Medulla oblongata (tissue), 1 donor: Measurements from ENCODE around the gene RPL10L.
A peak's percentile ranks its signal among the peaks of the same experiment; 100 is the strongest.

Source experiments
- DNase-seq: peaks from one replicate; pipeline ENCODE4 v3.0.0-alpha.2; 2015; ENCODE audit errors: extremely low spot score

Gene RPL10L

DNA sequence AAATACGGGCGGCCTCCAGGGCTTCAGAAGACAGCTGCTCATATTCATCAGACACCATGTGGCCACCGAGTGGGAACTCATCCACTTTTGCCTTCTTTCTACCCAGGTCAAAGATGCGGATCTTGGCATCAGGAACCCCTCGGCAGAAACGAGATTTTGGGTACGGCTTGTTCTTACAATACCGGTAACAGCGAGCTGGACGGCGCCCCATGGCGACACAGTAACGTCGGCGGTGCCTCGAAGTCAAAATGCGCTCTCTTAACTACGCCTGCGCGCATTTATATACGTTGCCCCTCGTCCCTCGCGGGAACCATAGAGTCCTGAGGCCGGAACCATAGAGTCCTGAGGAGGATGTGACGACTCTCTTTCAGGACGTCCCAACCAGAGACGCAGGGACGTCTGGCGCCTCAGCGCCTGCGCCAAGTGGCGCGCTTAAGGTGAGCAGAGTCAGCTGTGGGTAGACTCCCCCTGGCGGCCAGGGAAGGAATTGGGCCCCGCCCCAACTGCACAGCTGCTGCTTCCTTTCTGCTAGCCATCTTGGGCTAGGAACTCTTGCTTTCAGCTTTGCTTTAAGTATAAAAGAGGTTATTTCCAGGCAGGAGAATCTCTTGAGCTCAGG is at the start of gene RPL10L:
Gene RPL10L, minus strand, starts transcription at position 256 of the 619 bp plus-strand sequence. Its CDS starts 45 bp downstream, at position 211.
- no peak for DNase-seq

DNA sequence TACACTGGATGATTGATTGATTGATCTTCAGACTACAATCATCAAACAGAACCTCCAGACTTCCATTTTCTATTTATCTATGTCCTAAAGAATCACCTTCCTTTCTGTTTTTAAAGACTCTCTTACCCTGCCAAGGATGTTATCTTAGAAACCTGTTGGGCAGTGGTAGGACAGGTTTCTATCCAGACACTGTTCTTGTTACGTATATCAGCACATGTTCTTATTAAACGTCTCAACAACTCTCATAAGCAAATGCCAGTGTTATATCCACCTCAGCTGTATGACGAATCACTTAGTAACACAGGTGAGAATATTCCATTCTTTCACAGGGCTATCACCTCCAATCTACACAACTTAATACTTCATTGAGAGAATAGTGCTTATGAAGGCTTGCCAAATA is 40.2 kb upstream of the RPL10L start:
- no peak for DNase-seq

DNA sequence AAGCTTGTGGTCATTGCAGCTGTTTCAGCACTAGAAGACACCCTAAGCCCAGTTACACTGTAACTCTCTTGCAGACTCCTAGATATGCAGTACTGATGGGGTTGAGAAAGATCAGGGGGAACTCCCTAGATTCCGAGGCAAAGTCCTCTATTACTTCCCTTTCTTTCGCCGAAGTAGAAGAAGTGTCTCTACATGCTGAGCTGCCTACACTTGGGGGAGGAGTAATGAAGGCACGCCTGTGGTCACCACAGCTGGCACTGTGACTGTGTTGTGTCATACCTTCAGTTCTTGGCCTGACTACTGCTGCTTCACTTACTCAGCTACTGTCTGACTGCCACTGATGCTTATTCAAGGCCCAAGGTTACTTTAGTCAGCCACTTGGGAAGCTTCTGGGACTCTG is 35.1 kb upstream of the RPL10L start:
- DNase-seq, result no peak

DNA sequence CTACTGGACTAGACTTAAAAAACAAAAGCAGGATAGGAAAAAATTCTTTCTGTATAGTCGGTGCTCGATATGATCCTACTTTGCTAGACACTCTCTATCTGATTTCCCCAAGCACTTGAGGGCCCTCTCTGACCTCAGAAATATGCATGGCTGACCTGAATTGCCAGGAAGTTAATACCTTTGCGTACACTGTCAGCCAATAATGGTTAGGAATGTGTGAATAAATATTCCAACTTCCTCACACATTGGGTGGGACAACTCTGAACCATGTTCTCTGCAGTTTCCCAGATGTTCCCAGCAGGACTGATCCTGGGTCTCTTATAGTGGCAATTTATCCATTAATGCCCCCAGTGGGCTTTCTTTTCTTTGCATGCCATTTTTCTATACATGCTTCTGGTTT is 20.5 kb upstream of the RPL10L start:
- DNase-seq, result no peak

DNA sequence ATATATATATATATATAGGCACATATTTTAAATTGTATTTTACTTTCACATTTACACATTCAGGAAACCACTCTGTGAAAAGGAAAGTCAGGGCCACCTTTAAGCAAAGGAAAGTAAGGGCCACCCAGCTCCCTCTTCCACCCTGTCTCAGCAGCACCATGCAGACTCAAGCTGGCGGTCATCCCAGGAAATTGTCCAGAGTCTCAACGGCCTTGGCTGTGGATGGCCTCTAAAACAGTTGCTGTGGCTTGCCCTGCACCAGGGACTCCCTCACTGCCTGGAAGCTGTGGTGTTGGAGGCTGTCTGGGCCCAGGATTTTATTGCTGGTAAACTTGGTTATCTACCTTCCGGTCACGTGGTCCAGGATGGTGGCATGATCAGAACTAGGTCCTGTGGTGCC is 11.8 kb upstream of the RPL10L start:
- peak; percentile 61 for DNase-seq

DNA sequence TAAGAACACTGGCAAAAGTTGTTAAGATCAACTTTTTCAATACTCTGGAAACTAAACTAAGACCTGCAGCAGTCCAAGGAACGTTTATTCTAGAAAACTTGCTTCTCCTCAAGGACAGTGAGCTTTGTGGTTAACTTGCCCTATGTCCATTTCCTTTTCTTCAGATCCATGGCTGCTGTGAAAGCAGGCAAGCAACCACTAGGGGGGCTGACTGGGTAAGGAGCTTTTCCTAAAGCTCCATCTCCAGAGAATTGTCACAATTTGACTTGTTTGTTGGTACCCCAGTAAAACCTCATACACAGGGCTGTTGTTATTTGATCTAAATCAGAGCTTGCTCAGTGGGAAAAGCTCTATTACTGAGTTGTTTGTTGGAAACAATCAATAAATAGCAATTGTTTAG is 10.1 kb upstream of the RPL10L start:
- DNase-seq, result peak; percentile 14

DNA sequence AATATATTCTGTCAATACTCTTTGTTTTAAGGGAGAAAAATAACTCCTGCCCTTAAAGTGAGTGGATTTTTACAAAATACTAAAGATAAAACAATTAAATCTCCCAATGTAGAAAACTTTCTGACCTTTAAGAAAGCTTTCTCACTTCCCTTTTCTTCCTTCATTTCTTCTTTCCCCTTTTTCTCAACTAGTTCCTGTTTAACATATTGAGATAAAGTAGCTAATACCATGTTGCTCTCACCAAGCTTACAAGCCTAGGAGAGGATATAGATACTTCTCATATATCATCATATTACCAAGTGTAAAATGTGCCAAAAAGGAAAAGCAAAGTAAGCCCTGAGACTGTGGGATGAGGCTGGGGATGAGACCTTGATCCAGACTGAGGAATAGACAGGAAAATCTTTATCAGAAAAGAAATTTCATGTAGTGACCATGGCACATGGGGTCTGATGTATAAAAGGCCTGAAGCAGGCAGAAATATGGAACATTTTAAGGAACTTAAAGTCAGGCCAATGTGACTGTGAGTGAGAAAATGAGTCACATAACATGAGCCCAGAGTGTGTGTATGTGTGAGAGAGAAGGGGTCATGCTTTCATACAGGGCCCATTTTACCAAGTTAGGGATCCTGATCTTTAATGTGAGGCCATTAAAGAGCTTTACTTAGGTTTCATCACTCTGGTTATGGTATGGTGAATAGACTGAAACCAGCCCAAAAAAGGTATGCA is 1.6 kb upstream of the RPL10L start:
- DNase-seq, result no peak

DNA sequence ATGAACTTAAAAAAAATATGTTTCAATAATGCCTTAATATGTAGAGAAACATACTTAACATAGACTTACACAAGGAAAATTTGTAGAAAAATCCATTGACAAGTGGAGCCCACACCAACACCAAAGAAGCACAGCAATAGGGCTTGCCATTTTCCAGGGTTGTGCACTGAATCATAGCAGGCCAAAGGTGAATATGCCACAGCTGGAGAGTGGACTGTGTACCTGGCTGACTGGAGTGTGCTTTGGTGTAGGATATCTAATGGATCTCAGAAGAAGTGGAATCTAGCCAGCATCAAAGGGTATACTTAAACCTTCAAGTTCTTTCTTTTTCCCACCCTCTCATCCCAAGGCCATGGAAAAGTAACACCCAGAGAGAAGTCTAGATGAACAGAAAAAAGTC is 4.8 kb downstream of the RPL10L start:
- no peak for DNase-seq

DNA sequence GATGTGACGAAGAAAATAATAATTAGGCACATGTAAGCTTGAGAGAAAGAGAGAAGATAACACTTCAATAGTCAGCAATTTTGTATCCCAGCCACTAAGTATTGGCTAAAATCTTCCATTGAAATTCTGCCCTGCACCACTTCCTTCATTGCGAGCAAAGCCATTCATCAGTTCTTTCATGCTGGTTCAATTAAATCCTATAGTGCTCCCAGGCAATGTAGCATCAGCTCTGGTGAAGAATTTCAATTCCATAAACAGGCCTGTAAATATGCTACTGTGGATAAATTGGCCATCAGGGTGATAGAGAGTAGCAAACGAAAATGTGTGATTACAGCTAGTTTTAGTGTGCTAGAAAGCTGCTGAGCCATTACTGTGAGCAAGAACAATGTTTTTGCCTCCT is 24.7 kb downstream of the RPL10L start:
- no peak for DNase-seq
